Cerebellar cortex (tissue), 1 donor: ENCODE results near the gene RNPS1.
"Not testable (repeated sequence)": the region's sequence is repeated elsewhere in the genome, so short reads cannot be mapped to it uniquely, and the experiment has no call there.

Source experiments
- DNase-seq: peaks from one replicate; pipeline ENCODE4 v3.0.0-alpha.2; 2015; ENCODE audit warnings: low spot score

The RNPS1 gene

GRCh38 chr16:2282866-2283555 is 15.1 kb upstream of the RNPS1 start:
- DNase-seq = peak; percentile 29

- no peak for DNase-seq
These were observed 14.3 kb upstream of the RNPS1 start for GRCh38 chr16:2282262-2282661.

- DNase-seq = no peak
These were observed 13.1 kb upstream of the RNPS1 start for GRCh38 chr16:2280981-2281542.

GRCh38 chr16:2280461-2280860 is 12.5 kb upstream of the RNPS1 start:
- no peak for DNase-seq

- no peak for DNase-seq
These were observed 11.3 kb upstream of the RNPS1 start for GRCh38 chr16:2278956-2279800.

- DNase-seq = no peak
These were observed 10.3 kb upstream of the RNPS1 start for GRCh38 chr16:2278272-2278608.

GRCh38 chr16:2277466-2278271 is 9.7 kb upstream of the RNPS1 start:
- no peak for DNase-seq

- DNase-seq = no peak
These were observed 8.7 kb upstream of the RNPS1 start for GRCh38 chr16:2276368-2277195.

GRCh38 chr16:2275476-2276367 is 7.8 kb upstream of the RNPS1 start:
- no peak for DNase-seq

GRCh38 chr16:2273931-2274330 is 6.0 kb upstream of the RNPS1 start:
- DNase-seq = no peak

- peak; percentile 60 for DNase-seq
These were observed 5.6 kb upstream of the RNPS1 start for GRCh38 chr16:2273484-2273883.

- no peak for DNase-seq
These were observed 4.0 kb upstream of the RNPS1 start for GRCh38 chr16:2271848-2272461.

- DNase-seq = no peak
These were observed 2.9 kb upstream of the RNPS1 start for GRCh38 chr16:2270588-2271470.

- DNase-seq = no peak
These were observed 2.1 kb upstream of the RNPS1 start for GRCh38 chr16:2270070-2270462.

- DNase-seq = not testable (repeated sequence)
These were observed 417 bp downstream of the RNPS1 start for GRCh38 chr16:2267505-2267912.

GRCh38 chr16:2266887-2267286 is 1.0 kb downstream of the RNPS1 start:
- not testable (repeated sequence) for DNase-seq

- not testable (repeated sequence) for DNase-seq
These were observed 4.9 kb downstream of the RNPS1 start for GRCh38 chr16:2263026-2263425.

- DNase-seq = no peak
These were observed 7.7 kb downstream of the RNPS1 start for GRCh38 chr16:2260250-2260649.

- DNase-seq = not testable (repeated sequence)
These were observed 9.4 kb downstream of the RNPS1 start for GRCh38 chr16:2258530-2258929.
